ENCODE data around the gene PAQR8. TPM values are rescaled to one million over a fixed set of nuclear protein-coding genes. Genes with fewer than 3 reads are reported as not detected.

Gene PAQR8
- total RNA-seq, 1 donor from 2014 or later: 3.9 TPM

DNA sequence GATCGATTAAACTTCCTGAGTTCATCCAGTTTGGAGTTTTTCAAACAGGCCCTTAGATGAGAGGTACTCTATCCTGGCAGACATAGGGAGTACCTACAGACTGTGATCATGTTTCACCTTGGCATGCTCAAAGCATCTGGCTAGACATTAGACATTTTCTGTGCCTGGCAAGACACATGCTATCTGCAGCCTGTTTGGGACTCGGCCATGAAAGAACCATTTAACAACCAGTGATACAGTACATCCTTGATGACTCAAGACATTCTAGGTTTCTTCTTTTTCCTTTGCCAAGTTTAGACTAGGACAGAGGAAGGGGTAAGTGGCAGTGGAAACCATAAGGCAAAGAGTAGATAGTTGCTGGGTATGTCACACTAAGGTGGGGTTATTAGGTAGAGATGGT is 15.4 kb upstream of the PAQR8 start:
- DNase-seq (ENCODE audit: low spot score): no peak

DNA sequence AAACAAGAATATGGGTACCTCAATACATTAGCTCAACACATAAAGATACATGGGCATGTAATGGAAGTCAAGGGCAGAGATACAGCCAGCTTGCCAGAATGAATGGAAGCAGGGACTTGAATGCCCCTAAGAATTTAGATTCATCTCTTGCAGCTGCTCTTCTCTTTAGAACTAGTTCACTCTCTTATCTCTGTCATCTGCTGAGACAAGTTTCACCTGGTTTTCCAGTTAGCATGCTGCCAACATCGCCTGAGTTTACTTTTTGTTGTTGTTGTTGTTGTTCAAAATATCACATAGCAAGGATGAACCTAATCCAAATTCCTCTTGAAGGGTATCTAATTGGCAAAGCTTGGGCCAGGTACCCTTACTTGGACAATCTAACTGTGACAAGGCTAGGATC is 14.1 kb upstream of the PAQR8 start:
- no peak for DNase-seq (ENCODE audit: low spot score)

DNA sequence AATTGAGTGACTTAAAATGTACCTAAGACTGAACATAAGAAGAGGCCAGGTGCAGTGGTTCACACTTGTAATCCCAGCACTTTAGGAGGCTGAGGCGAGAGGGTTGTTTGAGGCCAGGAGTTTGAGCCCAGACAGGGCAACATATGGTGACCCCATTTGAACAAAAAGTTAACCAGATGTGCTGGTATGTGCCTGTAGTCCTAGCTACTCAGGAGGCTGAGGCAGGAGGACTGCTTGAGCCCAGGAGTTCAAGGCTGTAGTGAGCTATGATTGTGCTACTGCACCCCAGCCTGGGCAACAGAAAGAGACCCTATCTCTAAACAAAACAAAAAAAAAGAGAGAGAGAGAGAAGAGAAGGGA is 10.1 kb upstream of the PAQR8 start:
- no peak for DNase-seq (ENCODE audit: low spot score)

DNA sequence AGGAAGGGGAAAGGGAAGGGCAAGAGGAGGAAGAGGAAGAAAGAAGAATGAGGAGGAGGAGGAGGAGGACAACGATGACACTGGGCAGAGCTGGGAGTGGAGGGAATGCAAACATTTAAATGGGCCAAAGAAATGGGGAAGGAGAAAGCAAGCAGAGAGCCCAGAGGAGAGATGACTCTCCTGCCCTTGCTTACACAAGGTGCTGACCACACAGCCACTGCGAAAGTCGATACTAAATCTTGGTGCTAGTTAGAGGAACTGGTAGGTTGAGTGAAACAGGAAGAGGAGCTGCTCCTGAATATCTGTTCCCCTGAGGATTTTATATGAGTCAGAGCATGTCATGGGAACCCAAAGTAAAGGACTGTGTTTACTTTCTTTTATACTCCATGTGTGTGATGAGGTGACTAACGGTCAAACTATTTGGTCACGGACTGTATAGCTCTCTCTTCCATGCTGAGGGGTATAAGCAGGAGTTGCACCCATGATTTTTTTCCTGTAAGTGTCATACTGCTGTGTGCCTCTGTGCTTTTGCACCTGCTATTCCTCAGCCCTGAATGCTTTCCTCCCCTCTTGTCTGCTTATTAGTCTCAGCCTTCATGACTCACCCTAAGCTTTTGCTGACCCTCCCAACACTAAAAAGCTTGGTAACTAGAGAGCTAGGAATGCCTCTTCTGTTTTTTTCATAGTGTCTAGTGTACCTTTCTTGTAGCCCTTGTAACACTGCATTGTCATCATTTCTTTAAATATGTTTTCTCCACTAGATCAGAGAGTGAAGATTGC is 9.5 kb upstream of the PAQR8 start:
- DNase-seq (ENCODE audit: low spot score): no peak

DNA sequence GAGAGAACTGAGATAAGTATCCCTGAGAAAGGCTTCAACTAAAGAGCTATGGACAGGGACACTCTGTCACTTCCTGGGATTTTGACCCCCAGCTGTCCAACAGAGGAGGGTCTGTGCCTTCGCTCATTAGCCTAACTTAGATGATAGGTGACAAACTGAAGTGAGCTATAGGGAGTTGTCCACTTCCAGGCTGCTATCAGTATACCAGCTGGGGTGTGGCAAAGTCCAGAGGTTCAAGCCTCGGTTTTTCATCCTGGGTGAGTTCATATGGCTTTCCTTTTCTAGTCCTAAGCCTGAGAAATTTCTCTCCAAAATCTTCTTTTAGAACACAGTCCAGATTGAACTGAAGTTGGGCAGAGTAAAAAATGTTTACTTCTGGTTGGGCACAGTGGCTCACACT is 5.9 kb upstream of the PAQR8 start:
- DNase-seq (ENCODE audit: low spot score): no peak

DNA sequence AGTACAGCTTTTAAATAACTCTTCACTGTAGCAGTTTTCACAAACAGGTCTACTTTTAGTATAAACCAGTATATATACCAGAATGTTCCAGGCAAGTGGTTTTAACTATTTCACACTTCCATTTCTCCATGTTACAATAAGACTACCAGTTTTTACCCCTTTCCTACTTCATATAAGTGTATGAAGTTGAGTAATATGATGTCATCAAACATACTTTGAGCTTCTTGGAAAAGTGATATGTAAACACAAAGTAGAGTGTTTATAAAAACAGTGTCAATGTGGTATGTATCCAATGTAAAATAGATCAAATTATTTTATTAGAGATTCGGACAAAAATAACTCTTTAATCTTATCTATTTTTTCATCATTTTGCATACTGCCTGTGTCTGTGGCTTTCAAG is 2.5 kb upstream of the PAQR8 start:
- DNase-seq (ENCODE audit: low spot score): no peak

DNA sequence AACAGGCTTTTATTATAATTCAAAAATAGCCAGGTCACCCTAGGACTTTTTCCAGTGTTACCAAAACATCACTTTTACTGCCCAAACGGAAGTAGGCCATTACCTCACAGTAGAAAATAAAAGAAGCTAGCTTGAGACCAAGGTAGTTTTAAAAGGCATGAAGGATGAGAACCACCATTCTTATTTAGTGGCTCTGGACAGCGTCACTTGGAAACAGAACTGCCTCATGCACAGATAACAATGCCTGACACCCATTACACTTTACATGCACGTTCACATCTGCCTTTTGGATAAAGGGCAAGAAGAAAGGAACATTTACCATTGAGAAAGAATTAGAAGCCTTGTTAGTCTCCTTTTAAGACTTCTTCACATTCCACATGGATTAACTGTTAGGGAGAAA is 1.9 kb upstream of the PAQR8 start:
- no peak for DNase-seq (ENCODE audit: low spot score)

DNA sequence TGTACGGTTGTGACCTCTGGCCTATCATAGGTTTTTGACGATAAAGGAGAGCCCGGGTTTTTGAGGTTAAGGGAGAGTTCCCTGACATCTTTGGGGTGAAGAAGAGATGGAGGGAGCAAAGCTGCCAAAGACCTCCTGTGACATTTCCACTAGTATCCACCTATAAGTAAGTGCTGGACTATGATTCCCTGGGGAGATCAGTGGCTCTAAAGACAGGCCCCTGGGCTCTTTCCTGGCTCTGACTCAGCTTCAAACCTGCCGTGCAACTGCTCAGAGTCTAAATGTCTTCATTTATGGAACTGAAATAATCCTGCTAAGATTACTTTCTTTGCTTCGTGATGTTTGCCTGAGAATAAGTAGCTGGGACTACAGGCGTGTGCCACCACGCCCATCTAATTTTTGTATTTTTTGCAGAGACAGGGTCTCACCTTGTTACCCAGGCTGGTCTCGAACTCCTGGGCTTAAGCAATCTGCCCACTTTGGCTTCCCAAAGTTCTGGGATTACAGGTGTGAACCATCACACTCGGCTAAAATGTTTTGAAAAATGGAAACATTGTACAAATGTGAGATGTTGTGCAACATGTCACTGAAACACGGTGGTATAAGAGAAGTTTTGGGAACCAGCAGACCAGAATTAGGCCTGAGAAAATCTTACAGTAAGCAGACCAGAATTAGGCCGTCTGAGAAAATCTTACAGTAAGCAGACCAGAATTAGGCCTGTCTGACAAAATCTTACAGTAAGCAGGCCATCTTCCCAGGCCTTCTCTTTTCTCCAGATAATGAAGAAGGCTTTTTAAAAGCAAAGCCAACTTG is 1.1 kb upstream of the PAQR8 start:
- DNase-seq (ENCODE audit: low spot score): no peak

DNA sequence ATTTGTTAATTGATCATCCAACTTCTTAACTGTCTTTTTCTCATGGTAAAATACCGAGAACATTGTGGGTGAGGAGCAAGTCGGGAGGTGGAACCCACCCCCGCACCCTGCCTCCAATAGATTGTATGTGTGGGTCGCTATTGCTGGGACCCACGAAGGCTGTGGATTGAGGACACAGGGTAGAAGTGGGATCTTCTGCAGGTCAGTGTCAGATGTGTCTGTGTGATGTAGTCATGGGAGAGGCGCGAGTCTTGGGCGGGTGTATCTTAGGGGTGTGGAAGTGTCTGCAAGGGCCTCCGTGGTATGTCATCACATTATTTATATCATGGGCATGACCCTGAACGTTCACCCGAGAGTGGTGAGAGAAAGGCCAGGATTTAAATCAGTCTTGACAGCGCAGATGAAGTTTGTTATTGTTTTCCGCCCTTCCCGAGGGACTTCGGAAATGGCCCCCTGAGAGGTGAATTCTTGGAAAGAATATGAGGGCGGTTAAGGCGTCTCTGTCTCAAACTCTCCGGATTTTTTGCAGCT is 472 bp upstream of the PAQR8 start:
- no peak for DNase-seq (ENCODE audit: low spot score)

DNA sequence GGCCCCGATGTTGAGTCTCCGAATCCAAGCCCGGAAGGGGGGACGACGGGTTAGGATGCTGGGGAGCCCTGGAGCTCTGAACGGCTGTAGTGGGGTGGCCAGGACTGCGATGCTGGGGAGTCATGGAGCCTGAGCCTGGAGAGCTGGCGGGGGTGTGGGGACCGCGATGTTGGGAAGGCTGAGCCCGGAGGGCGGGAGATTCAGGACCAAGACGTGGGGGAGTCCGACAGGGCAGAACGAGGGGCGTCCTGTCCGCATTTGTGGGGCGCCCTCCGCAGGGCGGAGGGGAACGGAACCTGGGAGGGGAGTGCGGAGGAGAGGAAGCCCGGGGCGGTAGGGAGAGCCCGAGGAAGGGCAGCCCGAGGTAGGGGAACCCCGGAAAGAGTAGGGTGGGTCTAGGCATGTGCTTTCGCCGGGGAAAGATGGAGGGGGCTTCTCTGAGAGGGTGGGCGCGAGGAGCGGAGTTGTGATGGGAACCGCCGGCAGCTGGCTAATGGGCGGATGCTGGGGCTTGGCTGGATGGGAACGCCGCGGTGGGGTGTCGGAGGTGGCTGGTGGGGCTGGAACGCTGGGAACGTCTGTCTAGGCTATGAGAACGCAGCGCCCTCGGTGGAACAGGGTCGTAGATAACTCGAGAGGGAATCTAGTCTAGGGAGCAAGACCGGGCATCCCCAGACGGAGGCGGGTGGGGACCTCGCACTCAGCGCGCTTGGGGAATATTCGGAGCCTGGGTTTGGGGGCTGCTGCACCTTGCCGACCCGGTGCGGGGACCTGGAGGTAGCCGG is 684 bp downstream of the PAQR8 start:
- DNase-seq (ENCODE audit: low spot score): no peak

DNA sequence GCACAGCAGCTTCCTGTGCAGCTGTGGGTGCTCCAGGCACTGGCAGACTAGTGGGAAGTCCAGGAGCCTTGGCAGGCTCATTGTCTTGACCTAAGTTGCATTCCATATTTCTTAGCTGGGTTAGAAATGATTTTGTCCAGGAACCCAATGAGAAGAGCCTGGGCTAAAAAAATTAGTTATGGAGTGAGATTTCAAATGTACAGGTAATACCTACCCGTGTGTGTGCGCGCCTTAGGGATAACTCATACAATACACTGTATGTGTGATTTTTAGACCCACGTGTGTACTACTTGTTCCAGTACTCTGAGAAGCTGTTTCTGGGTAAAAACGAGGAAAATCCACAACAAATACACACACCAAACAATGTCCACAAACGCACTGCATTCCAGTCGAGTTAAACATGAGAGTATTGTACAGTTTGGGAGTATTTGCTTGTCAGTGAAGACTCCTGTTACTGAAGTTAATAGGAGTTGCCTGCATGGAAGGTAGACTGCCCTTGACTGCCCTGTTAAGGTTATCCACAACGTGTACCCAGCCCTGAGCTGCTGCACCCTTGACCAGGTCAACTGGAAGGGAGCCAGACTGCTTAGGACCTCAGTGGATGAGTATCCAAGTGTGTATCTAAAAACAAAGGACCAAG is 1.4 kb downstream of the PAQR8 start:
- no peak for DNase-seq (ENCODE audit: low spot score)

DNA sequence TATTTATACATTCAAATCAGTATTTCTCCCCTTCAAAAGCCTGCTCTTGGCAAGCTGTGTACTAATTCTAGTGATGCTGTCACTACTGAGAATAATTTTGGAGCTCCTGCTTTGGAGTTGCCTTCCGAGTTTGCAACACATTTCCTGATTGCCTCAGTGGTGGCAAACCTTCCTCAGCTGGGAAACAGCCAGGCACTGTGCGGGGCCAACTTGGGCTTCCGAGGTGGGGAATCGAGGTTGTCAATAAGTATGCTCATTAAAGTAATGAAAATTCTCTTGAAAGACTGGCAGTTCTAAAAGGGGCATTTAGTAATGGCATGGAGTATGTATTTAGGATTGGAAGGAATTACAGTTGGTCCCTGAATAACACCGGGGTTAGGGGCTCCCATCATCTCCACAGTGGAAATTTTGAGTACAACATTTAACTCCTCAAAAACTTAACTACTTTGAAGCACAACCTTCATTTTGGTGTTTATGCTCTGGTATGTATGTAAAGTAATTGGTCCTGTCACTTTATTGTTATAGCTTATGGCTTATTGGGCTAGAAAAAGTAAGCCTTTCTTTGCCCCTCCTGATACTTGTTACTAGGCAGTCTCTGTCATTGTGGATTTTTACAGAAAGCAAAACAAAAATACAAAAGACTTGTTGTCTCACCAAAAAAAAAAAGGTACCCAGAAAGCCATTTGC is 2.7 kb downstream of the PAQR8 start:
- DNase-seq (ENCODE audit: low spot score): no peak

DNA sequence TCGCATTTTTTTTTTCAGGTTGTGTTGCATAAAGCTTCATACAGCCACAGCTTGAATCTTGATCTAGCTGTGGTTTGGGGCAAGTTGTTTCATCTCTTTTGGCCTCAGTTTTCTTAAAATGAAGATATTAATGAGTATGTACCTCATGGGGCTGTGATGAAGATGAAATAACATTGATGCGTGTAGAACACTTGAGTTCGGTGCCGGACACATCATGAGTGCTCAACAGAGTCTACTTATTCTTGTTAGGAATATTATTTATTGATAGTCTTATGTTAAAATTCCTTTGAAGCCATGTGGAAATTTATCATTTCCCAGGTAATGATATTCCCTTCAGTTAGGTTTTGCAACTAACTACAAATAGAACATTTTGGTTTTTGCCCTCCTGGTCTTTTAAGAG is 3.4 kb downstream of the PAQR8 start:
- no peak for DNase-seq (ENCODE audit: low spot score)

DNA sequence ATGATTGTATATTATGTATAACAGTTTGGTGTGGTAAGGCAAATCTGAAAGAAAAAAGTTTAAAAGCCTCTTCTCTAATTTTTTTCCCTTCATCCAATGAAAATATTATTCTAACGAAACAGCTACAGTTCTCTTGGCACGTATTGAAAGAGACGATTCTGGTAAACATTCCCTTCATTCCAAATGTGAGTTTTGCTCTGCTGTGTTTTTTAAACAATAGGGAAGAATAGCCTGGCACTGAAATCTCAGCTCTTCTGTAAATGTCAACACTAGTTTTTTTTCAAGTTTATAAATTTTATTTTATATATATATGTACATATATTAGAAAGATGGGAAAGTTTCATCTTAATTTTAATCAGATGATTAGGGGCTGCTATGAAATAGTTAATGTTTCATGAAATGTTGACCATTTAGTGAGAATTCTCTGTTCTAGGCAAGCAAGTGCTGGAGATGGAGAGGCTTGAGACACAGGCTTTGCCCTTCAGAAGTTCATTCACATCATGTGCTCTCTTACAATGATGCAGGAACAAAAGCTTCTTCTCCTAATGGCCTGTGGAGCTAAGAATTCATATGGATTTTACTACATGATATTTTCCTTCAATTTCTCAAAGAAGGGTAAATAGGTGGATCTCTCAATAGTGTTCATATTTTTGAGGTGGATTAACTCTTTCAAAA is 4.1 kb downstream of the PAQR8 start:
- no peak for DNase-seq (ENCODE audit: low spot score)

DNA sequence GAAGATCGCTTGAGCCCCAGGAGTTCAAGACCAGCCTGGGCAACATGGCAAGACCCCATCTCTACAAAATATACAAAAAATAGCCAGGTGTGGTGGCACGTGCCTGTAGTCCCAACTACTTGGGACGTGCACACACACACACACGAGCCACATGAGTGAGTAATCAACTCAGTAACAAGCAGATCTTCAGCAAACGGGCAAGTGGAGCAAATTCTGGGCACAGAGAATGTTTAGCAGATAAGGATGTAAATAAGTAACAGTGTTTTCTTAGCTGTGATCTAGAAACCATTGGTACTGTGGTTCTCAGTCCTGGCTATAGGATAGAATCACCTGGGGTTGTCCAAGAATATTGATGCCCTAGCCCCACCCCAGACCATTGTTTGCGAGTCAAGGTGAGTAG is 6.1 kb downstream of the PAQR8 start:
- no peak for DNase-seq (ENCODE audit: low spot score)

DNA sequence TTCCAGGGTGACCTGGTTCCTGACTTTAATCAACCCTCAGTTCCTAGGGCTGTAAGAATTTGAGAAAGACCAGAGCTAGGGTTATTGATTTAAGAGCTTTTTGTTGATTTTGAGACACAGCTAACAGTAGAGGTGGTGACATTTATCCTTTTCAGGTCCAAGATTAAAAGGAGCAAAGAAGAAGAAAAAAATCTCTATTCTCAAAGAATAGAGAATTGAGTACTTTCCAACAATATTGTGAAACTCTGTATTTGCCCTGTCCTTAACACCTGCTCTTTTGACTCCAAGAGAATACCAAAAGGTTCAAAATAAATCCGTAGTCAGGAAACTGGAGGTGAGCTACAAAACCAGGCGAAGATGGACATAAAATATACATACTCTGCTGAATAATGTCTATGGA is 7.3 kb downstream of the PAQR8 start:
- DNase-seq (ENCODE audit: low spot score): no peak

DNA sequence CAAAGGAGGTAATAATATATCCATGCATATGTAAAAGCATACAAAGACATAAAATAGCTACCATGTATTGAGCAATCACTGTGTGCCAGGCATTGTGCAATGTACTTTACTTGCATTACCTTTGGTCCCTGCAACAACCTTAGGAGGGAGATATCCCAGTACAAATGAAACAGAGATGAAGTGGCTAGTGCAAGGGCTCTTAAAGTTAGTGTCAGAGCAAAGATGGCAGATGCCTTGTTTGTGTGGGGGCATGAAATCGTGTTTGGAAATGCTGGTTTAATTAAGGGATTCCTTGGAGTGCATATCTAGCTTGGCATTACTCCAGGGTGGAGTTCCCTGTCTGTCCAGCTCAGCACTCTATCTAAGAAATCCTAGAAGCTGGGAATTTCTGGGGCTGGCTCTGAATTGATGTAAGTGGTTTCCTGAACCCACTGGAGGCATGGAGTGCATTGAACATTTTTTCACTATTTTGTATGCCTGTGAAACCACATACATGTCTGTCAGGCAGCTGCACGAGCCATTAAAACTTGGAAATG is 9.8 kb downstream of the PAQR8 start:
- no peak for DNase-seq (ENCODE audit: low spot score)

DNA sequence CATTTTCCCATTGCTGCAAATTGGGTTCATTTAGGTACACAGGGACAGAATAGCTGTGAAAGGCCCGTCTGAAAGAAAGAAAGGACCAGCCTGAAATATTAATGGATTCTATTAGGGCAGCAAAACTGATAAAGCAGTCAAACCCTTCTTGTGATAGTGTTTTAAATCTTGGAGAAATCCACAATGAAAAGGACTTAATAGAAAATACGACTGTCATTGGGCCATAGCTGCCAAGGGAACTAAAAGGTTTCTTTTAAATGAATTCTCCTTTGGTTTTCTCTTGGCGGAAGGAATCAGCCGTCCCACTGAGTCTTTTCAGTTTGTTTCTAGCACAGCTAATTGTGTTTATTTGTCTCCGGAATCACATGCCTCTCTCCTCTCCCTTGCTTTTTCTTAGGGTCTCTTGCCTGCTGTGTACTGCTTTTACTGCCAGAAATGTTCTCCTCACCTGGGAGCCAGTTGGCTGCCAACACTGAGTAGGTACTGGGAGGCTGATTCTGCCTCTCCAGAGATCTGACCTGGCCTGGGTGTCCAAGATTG is 11.3 kb downstream of the PAQR8 start:
- no peak for DNase-seq (ENCODE audit: low spot score)

DNA sequence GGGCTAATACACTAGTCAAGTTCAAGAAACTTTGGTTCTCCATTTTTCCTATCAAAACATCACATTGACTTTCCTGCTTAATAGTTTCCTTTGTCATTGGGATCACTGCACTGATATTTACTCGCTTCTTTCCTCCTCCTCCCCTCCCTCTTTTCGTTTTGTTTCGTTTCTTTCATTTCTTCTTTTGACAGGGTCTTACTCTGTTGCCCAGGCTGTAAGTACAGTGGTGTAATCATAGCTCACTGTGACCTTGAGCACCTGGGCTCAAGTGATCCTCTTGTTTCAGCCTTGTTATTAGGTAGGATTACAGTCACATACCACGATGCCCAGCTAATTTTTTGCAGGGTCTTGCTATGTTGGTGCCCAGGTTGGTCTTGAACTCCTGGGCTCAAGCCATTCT is 12.3 kb downstream of the PAQR8 start:
- no peak for DNase-seq (ENCODE audit: low spot score)
